ENCODE data around the gene HPSE2. TPM values are rescaled to one million over a fixed set of nuclear protein-coding genes. Genes with fewer than 3 reads are reported as not detected.
A peak's percentile ranks its signal among the peaks of the same experiment; 100 is the strongest.

HPSE2 gene
- total RNA-seq, 1 donor from 2014 or later: not detected

- DNase-seq (ENCODE audit: low read depth): no peak
Observed at GRCh38 chr10:98417481-98417959, 818.1 kb downstream of the HPSE2 start.

GRCh38 chr10:98416606-98417388 lies 818.9 kb downstream of the HPSE2 start:
- no peak for DNase-seq (ENCODE audit: low read depth)

GRCh38 chr10:98415731-98416119 lies 819.9 kb downstream of the HPSE2 start:
- peak; percentile 22 for DNase-seq (ENCODE audit: low read depth)

GRCh38 chr10:98414932-98415730 lies 820.5 kb downstream of the HPSE2 start, which contains the start of gene PYROXD2:
Gene PYROXD2, minus strand, starts transcription at chr10:98415182. Its CDS starts 47 bp downstream, at chr10:98415135.
- peak; percentile 89 for DNase-seq (ENCODE audit: low read depth)

GRCh38 chr10:98414578-98414931 lies 821.1 kb downstream of the HPSE2 start:
- no peak for DNase-seq (ENCODE audit: low read depth)

GRCh38 chr10:98411768-98412167 lies 823.9 kb downstream of the HPSE2 start:
- peak; percentile 62 for DNase-seq (ENCODE audit: low read depth)

- DNase-seq (ENCODE audit: low read depth): no peak
Observed at GRCh38 chr10:98411166-98411565, 824.5 kb downstream of the HPSE2 start.

GRCh38 chr10:98410759-98411158 lies 824.9 kb downstream of the HPSE2 start:
- no peak for DNase-seq (ENCODE audit: low read depth)

GRCh38 chr10:98410135-98410743 lies 825.4 kb downstream of the HPSE2 start:
- DNase-seq (ENCODE audit: low read depth): peak; percentile 66

- peak; percentile 31 for DNase-seq (ENCODE audit: low read depth)
Observed at GRCh38 chr10:98408799-98409198, 826.9 kb downstream of the HPSE2 start.

GRCh38 chr10:98407744-98408241 lies 827.9 kb downstream of the HPSE2 start:
- DNase-seq (ENCODE audit: low read depth): no peak

Small RNA genes within 50 kb of the gene (microRNA-seq; reads per million reads assigned to microRNA genes)
- not detected for gene MIR4685
- gene MIR6507: not detected

Other genes starting within 250 kb of the HPSE2 start
- gene CNNM1, start 93.5 kb upstream of the HPSE2 start, total RNA-seq: not detected in 2 replicates
- 25.2 and 53.3 TPM in 2 replicates for gene GOT1, start 194.8 kb upstream of the HPSE2 start, total RNA-seq